ENCODE results near the gene SLC13A1.

- TF ChIP-seq CTCF (IDR thresholded peaks at IDR 0.05) (no peak), POLR2A (IDR thresholded peaks at IDR 0.05) (no peak), EP300 (IDR thresholded peaks at IDR 0.05) (no peak)
Observed at GRCh38 chr7:123177442-123177841, 22.3 kb downstream of the SLC13A1 start.
